BLaER1 treated with 17β-estradiol and CSF1 and Interleukin-3, amounts not matched to agents 10 nM and 100 nM (cell line): ENCODE results near the gene ADAMTS12.
"Not testable (repeated sequence)": the region's sequence is repeated elsewhere in the genome, so short reads cannot be mapped to it uniquely, and the experiment has no call there.

ENCODE experiments used
- H3K27ac ChIP-seq, 11 experiments: shearing (Covaris generic); formaldehyde crosslinking; 2 replicates each; pipeline ENCODE4 v1.8.1; 2022
- H3K27me3 ChIP-seq, 11 experiments: shearing (Covaris generic); formaldehyde crosslinking; 2 replicates each; pipeline ENCODE4 v1.8.1; 2022
- H3K36me3 ChIP-seq, 11 experiments: shearing (Covaris generic); formaldehyde crosslinking; 2 replicates each; pipeline ENCODE4 v1.8.1; 2022
- H3K4me1 ChIP-seq, 10 experiments: shearing (Covaris generic); formaldehyde crosslinking; 2 replicates each; pipeline ENCODE4 v1.8.1; 2022
- H3K4me2 ChIP-seq, 11 experiments: shearing (Covaris generic); formaldehyde crosslinking; 2 replicates each; pipeline ENCODE4 v1.8.1; 2022
- H3K4me3 ChIP-seq, 10 experiments: shearing (Covaris generic); formaldehyde crosslinking; 2 replicates each; pipeline ENCODE4 v1.8.1; 2022
- H3K9ac ChIP-seq, 11 experiments: shearing (Covaris generic); formaldehyde crosslinking; 2 replicates each; pipeline ENCODE4 v1.8.1; 2022
- H3K9me3 ChIP-seq, 11 experiments: shearing (Covaris generic); formaldehyde crosslinking; replicated peaks in 1 of 11; 2 replicates each; pipeline ENCODE4 v1.8.1; 2022
- H4K20me1 ChIP-seq, 11 experiments: shearing (Covaris generic); formaldehyde crosslinking; 2 replicates each; pipeline ENCODE4 v1.8.1; 2022
- Cebpa-rat ChIP-seq, 11 experiments: shearing (Covaris generic); IDR thresholded peaks; 2 replicates each; pipeline ENCODE4 v1.8.1; 2022

The ADAMTS12 gene

GRCh38 chr5:33890131-33891032 is 1.4 kb downstream of the ADAMTS12 start:
- Histone ChIP-seq H3K4me1 (peaks cover 0 to 13% (median 0%) of the 10 kb centered on the region in 10 experiments; a peak in 5 of 20 replicates), H3K9ac (no peak overlapping the region), H3K9me3 (peaks cover 15 to 21% (median 18%) of the 10 kb centered on the region in 11 experiments; a peak in 20 of 22 replicates), H3K4me3 (no peak overlapping the region), H3K27me3 (peaks cover 21 to 43% (median 37%) of the 10 kb centered on the region in 11 experiments), H4K20me1 (no peaks in the 10 kb centered on the region), H3K27ac (no peak overlapping the region), H3K36me3 (no peaks in the 10 kb centered on the region), H3K4me2 (peak overlapping the region in 3 of 11 experiments; percentile 37 to 69 (median 57); a peak in 6 of 22 replicates)
- TF ChIP-seq Cebpa-rat (IDR thresholded peaks at IDR 0.05) = no peak

- Histone ChIP-seq H3K4me1 (peaks cover 0 to 13% (median 0%) of the 10 kb centered on the region in 10 experiments; a peak in 5 of 20 replicates), H4K20me1 (no peaks in the 10 kb centered on the region), H3K27ac (no peak overlapping the region), H3K36me3 (no peaks in the 10 kb centered on the region), H3K4me3 (no peak overlapping the region), H3K27me3 (peaks cover 21 to 38% (median 36%) of the 10 kb centered on the region in 11 experiments), H3K9ac (no peak overlapping the region), H3K9me3 (peaks cover 11 to 21% (median 15%) of the 10 kb centered on the region in 11 experiments; a peak in 20 of 22 replicates), H3K4me2 (no peak overlapping the region)
- no peak for TF ChIP-seq Cebpa-rat (IDR thresholded peaks at IDR 0.05)
These were observed 3.2 kb downstream of the ADAMTS12 start for GRCh38 chr5:33888587-33888986.

- peaks cover 0 to 13% (median 0%) of the 10 kb centered on the region in 10 experiments; a peak in 5 of 20 replicates for H3K4me1 ChIP-seq
- TF ChIP-seq Cebpa-rat (IDR thresholded peaks at IDR 0.05) = no peak
- no peak overlapping the region for H3K27ac ChIP-seq
- no peak overlapping the region for H3K4me2 ChIP-seq
- no peak overlapping the region for H3K4me3 ChIP-seq
- peaks cover 9 to 25% (median 23%) of the 10 kb centered on the region in 11 experiments for H3K27me3 ChIP-seq
- no peaks in the 10 kb centered on the region for H3K36me3 ChIP-seq
- H4K20me1 ChIP-seq = no peaks in the 10 kb centered on the region
- H3K9ac ChIP-seq = no peak overlapping the region
- H3K9me3 ChIP-seq = peaks cover 0 to 8% (median 2%) of the 10 kb centered on the region in 11 experiments; a peak in 15 of 22 replicates
These were observed 4.5 kb downstream of the ADAMTS12 start for GRCh38 chr5:33887268-33887667.

- H3K9ac ChIP-seq = no peak overlapping the region
- no peaks in the 10 kb centered on the region for H3K36me3 ChIP-seq
- TF ChIP-seq Cebpa-rat (IDR thresholded peaks at IDR 0.05) = no peak
- H3K4me3 ChIP-seq = no peak overlapping the region
- H3K9me3 ChIP-seq = peaks cover 0 to under 1% (median 0%) of the 10 kb centered on the region in 11 experiments; a peak in 1 of 22 replicates
- H4K20me1 ChIP-seq = no peaks in the 10 kb centered on the region
- H3K27ac ChIP-seq = no peak overlapping the region
- H3K27me3 ChIP-seq = peaks cover under 1 to 15% (median 13%) of the 10 kb centered on the region in 11 experiments
- no peak overlapping the region for H3K4me2 ChIP-seq
- H3K4me1 ChIP-seq = peaks cover 0 to 8% (median 0%) of the 10 kb centered on the region in 10 experiments; a peak in 5 of 20 replicates
These were observed 5.5 kb downstream of the ADAMTS12 start for GRCh38 chr5:33886283-33886682.

GRCh38 chr5:33885679-33886078 is 6.1 kb downstream of the ADAMTS12 start:
- Histone ChIP-seq H3K9ac (no peak overlapping the region), H4K20me1 (no peaks in the 10 kb centered on the region), H3K27me3 (peaks cover 0 to 9% (median 7%) of the 10 kb centered on the region in 11 experiments; a peak in 14 of 22 replicates), H3K4me1 (peaks cover 0 to 2% (median 0%) of the 10 kb centered on the region in 10 experiments; a peak in 4 of 20 replicates), H3K36me3 (no peaks in the 10 kb centered on the region), H3K9me3 (no peaks in the 10 kb centered on the region), H3K4me3 (no peak overlapping the region), H3K4me2 (no peak overlapping the region), H3K27ac (no peak overlapping the region)
- no peak for TF ChIP-seq Cebpa-rat (IDR thresholded peaks at IDR 0.05)

GRCh38 chr5:33883482-33883881 is 8.3 kb downstream of the ADAMTS12 start:
- TF ChIP-seq Cebpa-rat (IDR thresholded peaks at IDR 0.05) = no peak
- no peak overlapping the region for H3K4me2 ChIP-seq
- no peak overlapping the region for H3K27ac ChIP-seq
- no peaks in the 10 kb centered on the region for H3K4me1 ChIP-seq
- H3K36me3 ChIP-seq = no peaks in the 10 kb centered on the region
- H3K9me3 ChIP-seq = no peaks in the 10 kb centered on the region
- no peaks in the 10 kb centered on the region for H3K27me3 ChIP-seq
- H3K4me3 ChIP-seq = no peak overlapping the region
- H4K20me1 ChIP-seq = no peaks in the 10 kb centered on the region
- no peak overlapping the region for H3K9ac ChIP-seq

- no peak overlapping the region for H3K9ac ChIP-seq
- H3K9me3 ChIP-seq = peaks cover 0 to 7% (median 0%) of the 10 kb centered on the region in 11 experiments; a peak in 3 of 22 replicates
- no peaks in the 10 kb centered on the region for H3K36me3 ChIP-seq
- no peaks in the 10 kb centered on the region for H3K27me3 ChIP-seq
- H3K4me3 ChIP-seq = no peak overlapping the region
- H4K20me1 ChIP-seq = no peaks in the 10 kb centered on the region
- H3K4me1 ChIP-seq = no peaks in the 10 kb centered on the region
- no peak overlapping the region for H3K4me2 ChIP-seq
- H3K27ac ChIP-seq = no peak overlapping the region
- no peak for TF ChIP-seq Cebpa-rat (IDR thresholded peaks at IDR 0.05)
These were observed 11.5 kb downstream of the ADAMTS12 start for GRCh38 chr5:33880319-33880718.

- Histone ChIP-seq H3K27me3 (no peaks in the 10 kb centered on the region), H4K20me1 (no peaks in the 10 kb centered on the region), H3K9me3 (peaks cover 0 to 8% (median 0%) of the 10 kb centered on the region in 11 experiments; a peak in 3 of 22 replicates), H3K4me3 (no peak overlapping the region), H3K27ac (no peak overlapping the region), H3K9ac (no peak overlapping the region), H3K36me3 (no peaks in the 10 kb centered on the region), H3K4me2 (no peak overlapping the region), H3K4me1 (no peaks in the 10 kb centered on the region)
- no peak for TF ChIP-seq Cebpa-rat (IDR thresholded peaks at IDR 0.05)
These were observed 14.3 kb downstream of the ADAMTS12 start for GRCh38 chr5:33877449-33877848.

- Histone ChIP-seq H3K4me2 (no peak overlapping the region), H3K4me3 (no peak overlapping the region), H3K4me1 (no peaks in the 10 kb centered on the region), H3K9ac (no peak overlapping the region), H3K36me3 (0 out of 22 replicates have a peak, but pooled peaks cover 0 to 4% (median 0%) of the 10 kb centered on the region in 11 experiments), H4K20me1 (no peaks in the 10 kb centered on the region), H3K27me3 (no peaks in the 10 kb centered on the region), H3K27ac (no peak overlapping the region), H3K9me3 (peaks cover 27 to 33% (median 32%) of the 10 kb centered on the region in 11 experiments)
- TF ChIP-seq Cebpa-rat (IDR thresholded peaks at IDR 0.05) = no peak
These were observed 24.5 kb downstream of the ADAMTS12 start for GRCh38 chr5:33867241-33867640.

GRCh38 chr5:33859177-33859576 is 32.6 kb downstream of the ADAMTS12 start:
- not testable (repeated sequence) for H3K9me3 ChIP-seq, H3K27ac ChIP-seq, H3K9ac ChIP-seq, H3K36me3 ChIP-seq, H3K4me3 ChIP-seq, H4K20me1 ChIP-seq, H3K27me3 ChIP-seq
- H3K4me2 ChIP-seq = peak overlapping the region in 8 of 11 experiments; percentile 2 to 35 (median 16); a peak in 10 of 22 replicates
- H3K4me1 ChIP-seq = peaks cover 0 to 15% (median 11%) of the 10 kb centered on the region in 10 experiments; a peak in 12 of 20 replicates
